Neural cell (in vitro differentiated cells): Measurements from ENCODE around the gene GRIK3.

Source experiments
- EP300 ChIP-seq: fragments of 450-650 bp; conservative IDR thresholded peaks from 2 replicates; pipeline ENCODE4 v1.6.1; 2014; ENCODE audit warnings: antibody characterized with exemption, mild to moderate bottlenecking, moderate library complexity; ENCODE audit not compliant: poor library complexity, severe bottlenecking
- EZH2 ChIP-seq: fragments of 200-600, 300-800 bp; shearing (Covaris generic), sonication (generic); IDR thresholded peaks from 2 replicates; pipeline ENCODE4 v1.6.1; 2014; ENCODE audit warnings: antibody characterized with exemption, low read length, borderline replicate concordance, mild to moderate bottlenecking; ENCODE audit not compliant: insufficient read depth, poor library complexity, severe bottlenecking
- MXI1 ChIP-seq: fragments of 450-650 bp; conservative IDR thresholded peaks from 2 replicates; pipeline ENCODE4 v1.6.1; 2014; ENCODE audit warnings: antibody characterized with exemption, mild to moderate bottlenecking; ENCODE audit not compliant: poor library complexity, severe bottlenecking
- POLR2AphosphoS5 ChIP-seq: IDR thresholded peaks from 2 replicates; pipeline ENCODE4 v1.6.1; 2012
- RAD21 ChIP-seq: fragments of 450-650 bp; conservative IDR thresholded peaks from 2 replicates; pipeline ENCODE4 v1.6.1; 2014; ENCODE audit warnings: antibody characterized with exemption, mild to moderate bottlenecking, moderate library complexity
- SMC3 ChIP-seq: fragments of 450-650 bp; conservative IDR thresholded peaks from 2 replicates; pipeline ENCODE4 v1.6.1; 2014; ENCODE audit warnings: antibody characterized with exemption, mild to moderate bottlenecking, moderate library complexity; ENCODE audit not compliant: poor library complexity
- TAF1 ChIP-seq: IDR thresholded peaks from 2 replicates; pipeline ENCODE4 v1.6.1; 2012; ENCODE audit warnings: low read depth
- TF ChIP-seq, protein P1 (sequence below): fragments of 450-650 bp; IDR thresholded peaks from 2 replicates; pipeline ENCODE4 v1.5.1; 2014; ENCODE audit warnings: antibody characterized with exemption, mild to moderate bottlenecking, moderate library complexity; ENCODE audit not compliant: poor library complexity, severe bottlenecking
- TF ChIP-seq, protein P2 (sequence below): IDR thresholded peaks from 2 replicates; pipeline ENCODE4 v1.6.1; 2012; ENCODE audit warnings: borderline replicate concordance

DNA sequence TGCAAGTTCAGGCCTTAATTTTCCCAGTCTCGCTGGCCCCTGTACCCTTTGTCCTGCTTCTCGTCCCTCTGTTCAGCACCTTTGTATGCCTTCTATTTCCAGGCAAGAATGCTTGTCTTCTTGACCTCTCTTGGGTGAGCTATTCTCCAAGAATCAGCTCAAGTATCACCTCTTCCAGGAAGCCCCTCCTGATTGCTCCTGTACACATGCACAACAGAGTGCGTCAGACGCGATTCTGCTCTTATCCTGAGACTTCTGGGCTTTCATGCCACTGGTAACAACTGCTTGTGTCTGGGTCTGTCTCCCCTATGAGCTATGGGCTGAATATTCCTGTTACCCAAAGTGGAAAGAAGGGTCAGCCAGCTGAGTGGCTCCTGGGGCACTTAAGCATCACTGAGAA lies 170.8 kb downstream of the GRIK3 start:
- TF ChIP-seq POLR2AphosphoS5 (no peak), EZH2 (no peak), RAD21 (no peak), MXI1 (no peak), TAF1 (no peak), EP300 (no peak), SMC3 (no peak)
- TF ChIP-seq, protein P1, sequence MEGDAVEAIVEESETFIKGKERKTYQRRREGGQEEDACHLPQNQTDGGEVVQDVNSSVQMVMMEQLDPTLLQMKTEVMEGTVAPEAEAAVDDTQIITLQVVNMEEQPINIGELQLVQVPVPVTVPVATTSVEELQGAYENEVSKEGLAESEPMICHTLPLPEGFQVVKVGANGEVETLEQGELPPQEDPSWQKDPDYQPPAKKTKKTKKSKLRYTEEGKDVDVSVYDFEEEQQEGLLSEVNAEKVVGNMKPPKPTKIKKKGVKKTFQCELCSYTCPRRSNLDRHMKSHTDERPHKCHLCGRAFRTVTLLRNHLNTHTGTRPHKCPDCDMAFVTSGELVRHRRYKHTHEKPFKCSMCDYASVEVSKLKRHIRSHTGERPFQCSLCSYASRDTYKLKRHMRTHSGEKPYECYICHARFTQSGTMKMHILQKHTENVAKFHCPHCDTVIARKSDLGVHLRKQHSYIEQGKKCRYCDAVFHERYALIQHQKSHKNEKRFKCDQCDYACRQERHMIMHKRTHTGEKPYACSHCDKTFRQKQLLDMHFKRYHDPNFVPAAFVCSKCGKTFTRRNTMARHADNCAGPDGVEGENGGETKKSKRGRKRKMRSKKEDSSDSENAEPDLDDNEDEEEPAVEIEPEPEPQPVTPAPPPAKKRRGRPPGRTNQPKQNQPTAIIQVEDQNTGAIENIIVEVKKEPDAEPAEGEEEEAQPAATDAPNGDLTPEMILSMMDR = no peak
- TF ChIP-seq, protein P2, sequence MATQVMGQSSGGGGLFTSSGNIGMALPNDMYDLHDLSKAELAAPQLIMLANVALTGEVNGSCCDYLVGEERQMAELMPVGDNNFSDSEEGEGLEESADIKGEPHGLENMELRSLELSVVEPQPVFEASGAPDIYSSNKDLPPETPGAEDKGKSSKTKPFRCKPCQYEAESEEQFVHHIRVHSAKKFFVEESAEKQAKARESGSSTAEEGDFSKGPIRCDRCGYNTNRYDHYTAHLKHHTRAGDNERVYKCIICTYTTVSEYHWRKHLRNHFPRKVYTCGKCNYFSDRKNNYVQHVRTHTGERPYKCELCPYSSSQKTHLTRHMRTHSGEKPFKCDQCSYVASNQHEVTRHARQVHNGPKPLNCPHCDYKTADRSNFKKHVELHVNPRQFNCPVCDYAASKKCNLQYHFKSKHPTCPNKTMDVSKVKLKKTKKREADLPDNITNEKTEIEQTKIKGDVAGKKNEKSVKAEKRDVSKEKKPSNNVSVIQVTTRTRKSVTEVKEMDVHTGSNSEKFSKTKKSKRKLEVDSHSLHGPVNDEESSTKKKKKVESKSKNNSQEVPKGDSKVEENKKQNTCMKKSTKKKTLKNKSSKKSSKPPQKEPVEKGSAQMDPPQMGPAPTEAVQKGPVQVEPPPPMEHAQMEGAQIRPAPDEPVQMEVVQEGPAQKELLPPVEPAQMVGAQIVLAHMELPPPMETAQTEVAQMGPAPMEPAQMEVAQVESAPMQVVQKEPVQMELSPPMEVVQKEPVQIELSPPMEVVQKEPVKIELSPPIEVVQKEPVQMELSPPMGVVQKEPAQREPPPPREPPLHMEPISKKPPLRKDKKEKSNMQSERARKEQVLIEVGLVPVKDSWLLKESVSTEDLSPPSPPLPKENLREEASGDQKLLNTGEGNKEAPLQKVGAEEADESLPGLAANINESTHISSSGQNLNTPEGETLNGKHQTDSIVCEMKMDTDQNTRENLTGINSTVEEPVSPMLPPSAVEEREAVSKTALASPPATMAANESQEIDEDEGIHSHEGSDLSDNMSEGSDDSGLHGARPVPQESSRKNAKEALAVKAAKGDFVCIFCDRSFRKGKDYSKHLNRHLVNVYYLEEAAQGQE = no peak
